HG02938 (cell line): ENCODE results near the gene SKA1.
"Not testable (repeated sequence)": the region's sequence is repeated elsewhere in the genome, so short reads cannot be mapped to it uniquely, and the experiment has no call there.

Source experiments
- ATAC-seq: cut with Tn5 transposase; IDR thresholded peaks from one replicate; pipeline ENCODE4 v1.9.1; 2021; ENCODE audit warnings: mild to moderate bottlenecking, moderate library complexity; ENCODE audit not compliant: unreplicated experiment

Gene SKA1

GRCh38 chr18:50393802-50394201, 19.0 kb downstream of the SKA1 start:
- ATAC-seq, result no peak

GRCh38 chr18:50395093-50395492, 20.2 kb downstream of the SKA1 start:
- ATAC-seq, result no peak

DNA sequence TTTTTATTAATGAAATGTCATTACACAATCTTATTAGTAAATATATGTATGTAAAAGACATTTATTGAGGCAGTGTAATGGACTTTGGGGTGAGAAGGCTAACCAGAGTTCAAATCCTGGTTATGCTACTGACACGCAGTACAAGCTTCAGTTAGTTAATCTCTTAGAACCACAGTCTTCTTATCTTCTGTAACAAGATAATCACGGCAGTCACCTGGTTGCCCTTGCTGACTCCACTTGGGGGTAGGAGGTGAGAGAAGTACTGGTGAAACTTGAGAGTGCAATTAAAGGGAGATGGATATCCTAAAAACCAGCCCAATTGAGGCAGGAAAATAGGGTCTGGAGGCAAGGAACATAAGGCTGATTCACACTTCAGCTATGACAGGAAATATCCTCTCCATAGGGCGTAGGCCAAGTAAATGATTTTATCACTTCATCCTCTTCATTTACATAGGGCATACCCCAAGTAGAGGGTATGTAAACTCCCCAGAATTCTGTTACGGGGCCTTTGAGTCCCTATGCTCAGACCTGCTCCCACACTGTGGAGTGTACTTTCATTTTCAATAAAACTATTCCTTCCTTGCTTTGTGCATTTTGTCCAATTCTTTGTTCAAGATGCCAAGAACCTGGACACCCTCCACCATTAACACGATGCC, 21.3 kb downstream of the SKA1 start:
- ATAC-seq, result no peak

GRCh38 chr18:50397023-50397422, 22.2 kb downstream of the SKA1 start:
- no peak for ATAC-seq

GRCh38 chr18:50398099-50398498, 23.3 kb downstream of the SKA1 start:
- ATAC-seq, result no peak

DNA sequence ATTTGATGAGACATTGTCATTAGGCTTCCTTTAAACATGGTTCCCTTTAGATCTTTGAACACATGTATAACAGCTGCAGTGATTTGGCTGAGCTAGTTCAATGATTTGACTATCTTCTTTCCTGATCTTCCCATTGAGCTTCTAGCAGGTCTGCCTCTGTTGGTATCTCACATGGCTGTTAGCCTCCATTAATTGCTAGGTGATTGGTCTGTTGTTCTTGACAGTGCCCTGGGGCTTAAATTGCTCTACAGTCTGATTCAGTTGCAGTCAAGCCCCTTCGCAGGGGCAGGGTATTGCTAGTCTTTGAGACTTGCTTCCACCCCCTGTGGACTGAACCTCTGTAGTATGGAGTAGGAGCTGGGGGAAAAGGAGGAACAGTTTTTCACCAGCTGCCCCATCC, 24.1 kb downstream of the SKA1 start:
- ATAC-seq, result no peak

GRCh38 chr18:50399582-50399981, 24.7 kb downstream of the SKA1 start:
- ATAC-seq, result no peak

GRCh38 chr18:50400438-50400837, 25.6 kb downstream of the SKA1 start:
- not testable (repeated sequence) for ATAC-seq

- ATAC-seq, result no peak
These were observed 26.4 kb downstream of the SKA1 start for GRCh38 chr18:50401295-50401694.

- ATAC-seq, result no peak
These were observed 27.0 kb downstream of the SKA1 start for GRCh38 chr18:50401888-50402287.

GRCh38 chr18:50404752-50405581, 30.1 kb downstream of the SKA1 start:
- ATAC-seq, result not testable (repeated sequence)

DNA sequence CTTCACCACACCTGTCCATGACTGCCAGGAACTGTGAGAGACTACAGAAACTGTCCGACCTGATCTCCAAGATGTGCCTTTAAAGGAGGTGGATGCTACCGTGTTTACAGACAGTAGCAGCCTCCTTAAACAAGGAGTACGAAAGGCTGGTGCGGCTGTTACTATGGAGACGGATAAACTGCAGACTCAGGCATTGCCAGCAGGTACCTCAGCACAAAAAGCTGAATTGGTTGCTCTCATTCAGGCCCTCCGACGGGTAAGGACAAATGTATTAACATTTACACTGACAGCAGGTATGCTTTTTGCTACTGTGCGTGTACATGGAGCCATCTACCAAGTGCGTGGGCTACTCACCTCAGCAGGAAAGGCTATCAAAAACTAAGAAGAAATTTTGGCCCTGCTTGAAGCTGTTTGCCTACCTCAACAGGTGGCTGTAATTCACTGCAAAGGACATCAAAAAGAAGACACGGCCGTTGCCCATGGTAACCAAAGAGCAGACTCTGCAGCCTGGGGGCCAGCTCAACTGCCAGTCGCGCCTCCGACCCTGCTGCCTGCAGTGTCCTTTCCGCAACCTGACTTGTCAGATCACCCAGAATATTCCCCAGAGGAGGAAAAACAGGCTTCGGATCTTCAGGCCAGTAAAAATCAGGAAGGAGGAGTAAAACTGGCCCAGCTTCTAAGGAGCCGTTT, 30.9 kb downstream of the SKA1 start:
- no peak for ATAC-seq

DNA sequence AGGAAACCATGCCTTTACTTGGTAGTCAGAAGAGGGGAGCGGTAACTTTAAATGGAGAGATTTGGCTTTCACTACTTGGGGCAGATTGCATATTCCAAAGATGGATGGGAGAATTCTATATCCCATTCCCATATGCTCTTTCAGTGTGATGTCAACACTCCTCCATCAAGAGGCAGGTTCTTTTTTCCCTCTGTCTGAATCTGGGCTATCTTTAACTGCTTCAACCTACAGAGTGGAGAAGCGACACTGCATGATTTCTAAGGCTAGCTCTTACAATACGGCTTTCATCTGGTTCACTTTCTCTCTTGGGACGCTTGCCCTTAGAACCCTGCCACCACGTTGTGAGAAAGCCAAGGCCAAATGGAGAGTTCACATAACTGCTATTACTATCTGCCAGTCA, 34.4 kb downstream of the SKA1 start:
- ATAC-seq, result no peak

DNA sequence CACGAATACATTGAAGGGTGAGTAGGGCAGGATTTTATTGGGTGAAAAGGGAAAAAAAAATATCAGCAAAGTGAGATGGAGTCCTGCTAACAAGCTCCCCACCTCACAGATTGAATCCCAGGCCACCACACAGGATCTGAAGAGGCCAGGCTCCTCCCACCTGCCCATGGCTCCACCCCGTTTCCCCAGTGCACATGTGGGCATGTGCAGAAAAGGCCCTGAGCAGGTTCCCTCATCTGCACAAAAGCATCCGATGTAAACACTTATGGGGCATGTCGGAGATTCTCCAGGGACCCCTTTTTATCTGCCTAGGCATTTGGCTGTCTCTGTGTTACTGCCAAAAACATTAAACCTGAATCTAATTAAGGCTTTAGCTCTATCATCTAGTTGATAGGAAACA, 35.2 kb downstream of the SKA1 start:
- ATAC-seq, result no peak

DNA sequence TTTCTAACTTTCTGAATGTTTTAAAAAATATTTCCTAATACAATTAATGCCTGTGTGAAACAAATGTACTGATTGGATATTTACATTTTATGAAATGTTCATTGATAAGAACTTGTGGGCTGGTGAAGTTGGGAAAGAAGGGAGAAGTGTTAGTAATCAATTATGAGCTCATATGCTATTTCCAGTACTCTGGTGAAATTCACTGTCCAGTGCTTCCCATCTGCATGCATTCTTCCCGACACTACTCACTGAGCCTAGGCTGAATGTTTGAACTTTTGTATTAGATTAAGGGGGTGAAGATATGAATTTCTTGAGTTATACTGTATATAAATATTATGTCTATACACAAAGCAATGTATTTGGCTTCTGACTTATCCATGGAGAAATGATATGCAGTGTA, 36.0 kb downstream of the SKA1 start:
- ATAC-seq, result no peak

GRCh38 chr18:50416832-50417231, 42.0 kb downstream of the SKA1 start:
- ATAC-seq, result not testable (repeated sequence)

DNA sequence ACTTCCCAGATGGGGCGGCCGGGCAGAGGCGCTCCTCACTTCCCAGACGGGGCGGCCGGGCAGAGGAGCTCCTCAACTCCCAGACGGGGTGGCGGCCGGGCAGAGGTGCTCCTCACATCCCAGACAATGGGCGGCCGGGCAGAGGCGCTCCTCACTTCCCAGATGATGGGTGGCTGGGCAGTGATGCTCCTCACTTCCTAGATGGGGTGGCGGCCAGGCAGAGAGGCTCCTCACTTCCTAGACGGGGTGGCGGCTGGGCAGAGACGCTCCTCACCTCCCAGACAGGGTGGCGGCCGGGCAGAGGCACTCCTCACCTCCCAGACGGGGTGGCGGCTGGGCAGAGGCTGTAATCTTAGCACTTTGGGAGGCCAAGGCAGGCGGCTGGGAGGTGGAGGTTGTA, 42.9 kb downstream of the SKA1 start:
- not testable (repeated sequence) for ATAC-seq

DNA sequence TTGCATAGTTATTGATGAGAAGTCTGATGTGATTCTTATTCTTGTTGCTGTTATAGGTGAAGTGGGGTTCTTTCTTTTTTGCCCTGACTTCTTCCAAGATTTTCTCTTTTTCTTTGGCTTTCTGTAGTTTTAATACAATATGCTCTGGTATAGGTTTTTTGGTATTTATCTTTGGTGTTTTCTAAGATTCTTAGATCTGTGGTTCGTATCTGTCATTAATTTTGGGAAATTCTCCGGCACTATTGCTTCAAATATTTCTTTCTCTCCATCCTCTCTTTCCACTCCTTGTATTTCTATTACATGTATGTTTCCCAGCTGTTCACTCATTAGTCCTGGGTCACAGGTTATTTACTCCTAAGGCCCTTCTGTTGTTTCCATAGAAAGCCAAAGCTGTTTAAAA, 43.8 kb downstream of the SKA1 start:
- ATAC-seq, result no peak

DNA sequence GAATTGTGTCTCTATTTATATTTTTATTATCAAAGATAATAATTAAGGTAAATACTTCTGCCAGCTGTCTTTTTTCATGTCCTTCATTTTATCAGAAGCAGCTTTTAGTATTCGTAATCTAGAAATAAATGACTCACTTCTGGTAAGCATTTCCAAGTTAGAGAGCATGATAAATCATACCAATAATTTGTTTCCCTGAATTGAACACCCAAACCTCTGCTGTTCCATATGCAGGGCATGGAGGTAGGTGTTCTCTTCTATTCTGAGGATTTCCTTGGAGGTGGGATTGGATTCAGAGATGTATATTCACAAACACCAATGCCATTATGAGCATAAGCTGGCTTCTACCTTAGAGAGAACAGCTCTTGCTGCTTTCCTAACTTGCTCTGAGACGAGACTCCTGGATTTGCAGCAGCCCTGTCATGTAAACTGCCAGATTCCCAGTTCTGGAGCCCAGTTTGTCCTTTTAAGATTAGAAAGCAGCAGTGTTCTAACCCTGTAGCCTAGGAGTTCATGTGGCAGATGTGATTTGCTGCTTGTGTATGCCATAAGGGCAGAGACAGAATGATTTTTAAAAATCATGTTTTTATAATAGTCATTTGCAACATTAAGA, 47.5 kb downstream of the SKA1 start:
- no peak for ATAC-seq

DNA sequence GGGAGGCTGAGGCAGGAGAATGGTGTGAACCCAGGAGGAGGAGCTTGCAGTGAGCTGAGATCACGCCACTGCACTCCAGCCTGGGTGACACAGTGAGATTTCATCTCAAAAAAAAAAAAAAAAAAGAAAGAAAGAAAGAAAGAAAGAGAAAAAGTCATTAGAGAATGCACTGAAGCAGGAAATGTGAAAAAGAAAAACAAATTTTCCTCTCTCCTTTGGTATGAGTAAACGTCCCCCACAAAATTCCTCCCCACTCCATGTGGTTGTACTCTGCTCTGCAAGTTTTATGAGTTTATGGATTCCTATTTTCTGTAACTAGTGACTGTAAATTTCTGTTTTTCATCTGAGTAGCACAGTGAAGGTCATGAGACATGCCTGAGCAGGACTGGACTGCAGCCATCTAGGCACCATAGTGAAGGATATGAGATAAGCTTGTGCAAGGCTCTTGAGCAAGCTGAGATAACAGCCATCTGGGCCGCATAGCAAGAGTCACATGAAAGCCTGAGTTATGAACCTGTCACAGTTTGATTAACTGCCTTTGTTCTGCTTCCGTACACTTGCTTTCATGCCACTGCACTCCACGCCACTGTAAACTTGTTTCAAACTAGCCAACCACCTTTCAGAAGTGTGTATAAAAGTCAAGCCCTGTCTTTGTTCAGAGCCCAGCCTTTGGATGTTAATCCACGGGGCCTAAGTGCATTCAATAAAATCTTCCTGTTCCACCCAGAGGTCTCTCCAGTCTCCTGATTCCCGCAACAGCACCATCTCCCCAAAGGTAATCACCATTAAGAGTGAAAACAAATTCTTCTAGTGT, 50.2 kb downstream of the SKA1 start:
- no peak for ATAC-seq

DNA sequence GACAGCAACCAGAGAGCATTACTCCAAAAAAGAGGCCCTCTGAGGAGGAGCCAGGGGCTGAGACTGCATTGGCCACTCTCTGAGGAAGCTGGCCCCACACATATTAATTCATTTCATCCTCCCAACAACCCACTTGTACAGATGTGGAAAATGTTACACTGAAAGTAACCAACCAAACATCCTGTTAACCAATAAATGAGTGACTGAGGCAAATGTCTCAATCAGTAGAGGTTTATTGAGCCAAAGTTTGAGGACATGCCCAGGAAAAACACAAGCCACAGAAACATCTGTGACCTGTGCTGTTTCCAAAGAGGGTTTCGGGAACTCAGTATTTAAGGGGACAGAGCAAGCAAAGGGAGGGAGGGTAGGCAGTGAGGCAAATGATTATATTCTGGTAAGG, 53.0 kb downstream of the SKA1 start:
- ATAC-seq, result no peak
